ENCODE results near the gene CTNNA2. TPM values are rescaled to one million over a fixed set of nuclear protein-coding genes. Genes with fewer than 3 reads are reported as not detected.

CTNNA2 gene
- total and polyA plus RNA-seq, 7 donors: 0.03 to 0.36 (median 0.17) TPM; not detected in 4

- Histone ChIP-seq H3K4me1 (no peaks in the 10 kb centered on the region), H3K4me3 (no peak overlapping the region), H3K36me3 (ENCODE audit: insufficient read depth in 1 of 2, low read depth in 1 of 2) (no peaks in the 10 kb centered on the region), H3K9me3 (no peaks in the 10 kb centered on the region), H3K27ac (no peak overlapping the region), H3K27me3 (ENCODE audit: insufficient read depth in 3 of 3, low read length in 2 of 3) (no peaks in the 10 kb centered on the region)
- no peak for DNase-seq
- 21 to 27% (median 26%) methylated on average over 7 of the region's 7 CpGs for WGBS, 3 donors
- intact Hi-C loops (cut with DNase I): no loop called here
- TF ChIP-seq CTCF (IDR thresholded peaks at IDR 0.05): no peak
- no peak for ATAC-seq
These were observed 851.0 kb downstream of the CTNNA2 start for GRCh38 chr2:80363791-80364349.

- Histone ChIP-seq H3K27ac (no peak overlapping the region), H3K4me3 (no peak overlapping the region), H3K4me1 (no peaks in the 10 kb centered on the region), H3K9me3 (no peaks in the 10 kb centered on the region), H3K27me3 (ENCODE audit: insufficient read depth in 3 of 3, low read length in 2 of 3) (no peaks in the 10 kb centered on the region), H3K36me3 (ENCODE audit: insufficient read depth in 1 of 2, low read depth in 1 of 2) (no peaks in the 10 kb centered on the region)
- intact Hi-C loops (cut with DNase I): no loop called here
- DNase-seq (no peak), ATAC-seq (no peak)
- 56 to 59% (median 57%) methylated on average over 6 of the region's 6 CpGs for WGBS, 3 donors
- TF ChIP-seq CTCF (IDR thresholded peaks at IDR 0.05): no peak
These were observed 851.8 kb downstream of the CTNNA2 start for GRCh38 chr2:80364524-80365212.

GRCh38 chr2:80365762-80366161 is 852.9 kb downstream of the CTNNA2 start:
- DNase-seq: no peak
- no peak overlapping the region for H3K4me3 ChIP-seq
- no peaks in the 10 kb centered on the region for H3K36me3 ChIP-seq (ENCODE audit: insufficient read depth in 1 of 2, low read depth in 1 of 2)
- no peak for TF ChIP-seq CTCF (IDR thresholded peaks at IDR 0.05)
- ATAC-seq: no peak
- H3K27ac ChIP-seq: no peak overlapping the region
- WGBS, 3 donors: 28 to 31% (median 28%) methylated on average over 3 of the region's 3 CpGs
- no peaks in the 10 kb centered on the region for H3K27me3 ChIP-seq (ENCODE audit: insufficient read depth in 3 of 3, low read length in 2 of 3)
- H3K4me1 ChIP-seq: no peaks in the 10 kb centered on the region
- H3K9me3 ChIP-seq: no peaks in the 10 kb centered on the region
- intact Hi-C loops (cut with DNase I): no loop called here

- Histone ChIP-seq H3K27me3 (ENCODE audit: insufficient read depth in 3 of 3, low read length in 2 of 3) (no peaks in the 10 kb centered on the region), H3K9me3 (no peaks in the 10 kb centered on the region), H3K27ac (no peak overlapping the region), H3K36me3 (ENCODE audit: insufficient read depth in 1 of 2, low read depth in 1 of 2) (no peaks in the 10 kb centered on the region), H3K4me3 (no peak overlapping the region), H3K4me1 (no peaks in the 10 kb centered on the region)
- no peak for ATAC-seq
- no peak for TF ChIP-seq CTCF (IDR thresholded peaks at IDR 0.05)
- 83 to 84% (median 84%) methylated on average over 3 of the region's 3 CpGs for WGBS, 3 donors
- intact Hi-C loops (cut with DNase I): no loop called here
- DNase-seq: no peak
These were observed 857.6 kb downstream of the CTNNA2 start for GRCh38 chr2:80370375-80371009.
